ENCODE data around the gene EFNA2.

Gene EFNA2

GRCh38 chr19:1285737-1286360 lies at the start of gene EFNA2:
TSS of gene EFNA2 (plus strand) at chr19:1285873. CDS start at chr19:1286169, 296 bp downstream.
- TF ChIP-seq, protein P1, sequence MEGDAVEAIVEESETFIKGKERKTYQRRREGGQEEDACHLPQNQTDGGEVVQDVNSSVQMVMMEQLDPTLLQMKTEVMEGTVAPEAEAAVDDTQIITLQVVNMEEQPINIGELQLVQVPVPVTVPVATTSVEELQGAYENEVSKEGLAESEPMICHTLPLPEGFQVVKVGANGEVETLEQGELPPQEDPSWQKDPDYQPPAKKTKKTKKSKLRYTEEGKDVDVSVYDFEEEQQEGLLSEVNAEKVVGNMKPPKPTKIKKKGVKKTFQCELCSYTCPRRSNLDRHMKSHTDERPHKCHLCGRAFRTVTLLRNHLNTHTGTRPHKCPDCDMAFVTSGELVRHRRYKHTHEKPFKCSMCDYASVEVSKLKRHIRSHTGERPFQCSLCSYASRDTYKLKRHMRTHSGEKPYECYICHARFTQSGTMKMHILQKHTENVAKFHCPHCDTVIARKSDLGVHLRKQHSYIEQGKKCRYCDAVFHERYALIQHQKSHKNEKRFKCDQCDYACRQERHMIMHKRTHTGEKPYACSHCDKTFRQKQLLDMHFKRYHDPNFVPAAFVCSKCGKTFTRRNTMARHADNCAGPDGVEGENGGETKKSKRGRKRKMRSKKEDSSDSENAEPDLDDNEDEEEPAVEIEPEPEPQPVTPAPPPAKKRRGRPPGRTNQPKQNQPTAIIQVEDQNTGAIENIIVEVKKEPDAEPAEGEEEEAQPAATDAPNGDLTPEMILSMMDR (conservative IDR thresholded peaks at IDR 0.05; ENCODE audit: low read depth, low read length), result no peak
- no peak for DNase-seq (ENCODE audit: low read depth)
- no peak within 1 kb of the TSS for H3K4me3 ChIP-seq (ENCODE audit: low read depth, low read length)

DNA sequence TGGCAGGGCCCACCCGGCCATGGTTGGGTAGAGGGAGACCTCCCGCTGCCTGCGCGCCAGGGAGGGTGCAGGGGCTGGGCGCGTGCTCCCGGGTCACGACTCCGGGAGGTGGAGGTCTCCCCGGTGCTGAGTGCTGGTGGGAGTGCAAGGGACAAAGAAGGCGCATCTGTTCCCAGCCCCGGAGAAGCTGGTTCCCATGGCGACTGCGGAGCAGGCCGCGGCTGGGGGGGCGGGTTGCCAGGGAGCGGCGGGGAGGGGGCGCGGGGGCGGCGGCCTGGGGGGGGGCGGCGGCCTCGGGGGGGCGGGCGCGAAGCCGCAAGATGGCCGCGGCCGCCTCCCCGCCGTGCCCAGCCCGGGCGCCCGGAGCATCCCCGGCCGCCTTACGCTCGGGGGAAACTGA lies 49.1 kb upstream of the EFNA2 start:
- peak overlapping the region; percentile 70 for H3K4me3 ChIP-seq (ENCODE audit: low read depth, low read length)
- TF ChIP-seq, protein P1 (conservative IDR thresholded peaks at IDR 0.05; ENCODE audit: low read depth, low read length), result no peak

GRCh38 chr19:1237027-1237659 lies 48.5 kb upstream of the EFNA2 start:
- no peak for DNase-seq (ENCODE audit: low read depth)
- peak overlapping the region; percentile 70 for H3K4me3 ChIP-seq (ENCODE audit: low read depth, low read length)
- TF ChIP-seq, protein P1 (conservative IDR thresholded peaks at IDR 0.05; ENCODE audit: low read depth, low read length), result no peak

More for the DNA sequence above, 49.1 kb upstream of the EFNA2 start:
- DNase-seq (ENCODE audit: low read depth), result no peak

DNA sequence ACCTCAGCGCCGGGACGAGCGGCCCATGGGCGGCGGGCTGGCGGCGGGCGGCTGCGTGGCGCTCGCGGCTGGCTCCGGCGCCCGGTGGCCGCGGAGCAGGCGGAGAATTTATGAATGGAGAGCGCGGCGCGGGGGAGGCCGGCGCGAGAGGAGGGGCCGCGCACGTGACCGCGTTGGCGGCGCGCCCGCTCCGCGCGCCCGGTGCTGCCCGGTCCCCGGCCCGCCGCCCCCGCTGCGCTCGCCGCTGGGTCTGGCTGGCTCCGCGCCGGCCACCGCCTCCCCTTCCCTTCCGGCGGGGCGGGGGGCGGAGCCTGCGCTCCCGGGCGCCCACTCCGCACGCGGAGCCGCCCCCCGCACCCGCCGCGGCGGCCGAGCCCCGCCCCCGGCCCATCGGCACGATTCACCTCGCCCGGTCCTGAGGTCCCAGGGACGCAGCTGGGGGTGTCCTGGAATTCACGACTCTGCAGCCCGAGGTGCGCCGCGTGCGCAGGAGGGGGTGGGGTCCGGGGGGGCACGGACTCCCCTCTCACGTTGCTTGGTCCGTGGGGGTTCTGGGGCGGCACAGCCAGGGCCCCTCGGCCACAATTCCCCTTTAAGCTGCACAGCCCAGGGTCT lies 47.8 kb upstream of the EFNA2 start, which contains the start of gene CBARP:
Gene CBARP (minus strand): TSS at position 252 of the 615 bp plus-strand sequence. CDS start 1,905 bp downstream, outside the sequence.
- H3K4me3 ChIP-seq (ENCODE audit: low read depth, low read length), result peak within 1 kb of the TSS; percentile 70
- peak; percentile 24 for DNase-seq (ENCODE audit: low read depth)
- TF ChIP-seq, protein P1 (conservative IDR thresholded peaks at IDR 0.05; ENCODE audit: low read depth, low read length), result no peak

GRCh38 chr19:1238369-1239303 lies 47.0 kb upstream of the EFNA2 start:
- TF ChIP-seq, protein P1 (conservative IDR thresholded peaks at IDR 0.05; ENCODE audit: low read depth, low read length), result no peak
- H3K4me3 ChIP-seq (ENCODE audit: low read depth, low read length), result peak overlapping the region; percentile 70
- no peak for DNase-seq (ENCODE audit: low read depth)

GRCh38 chr19:1239420-1239795 lies 46.3 kb upstream of the EFNA2 start:
- TF ChIP-seq, protein P1 (conservative IDR thresholded peaks at IDR 0.05; ENCODE audit: low read depth, low read length), result no peak
- H3K4me3 ChIP-seq (ENCODE audit: low read depth, low read length), result no peak overlapping the region
- DNase-seq (ENCODE audit: low read depth), result no peak
